Pancreas (tissue), 10 donors: ENCODE results near the gene CD4. TPM values are rescaled to one million over a fixed set of nuclear protein-coding genes. Genes with fewer than 3 reads are reported as not detected.

Experiments
- ATAC-seq, 4 donors: fragments of 200-7000 bp; cut with Tn5 transposase; one replicate each; pipeline versions ENCODE4 v1.8.0 to v1.9.1; 2020; ENCODE audit warnings: mild to moderate bottlenecking in 4 of 4, moderate library complexity in 4 of 4
- DNase-seq, 6 donors: peaks; one replicate each; pipeline ENCODE4 v3.0.0-alpha.2; 2020
- FAIRE-seq: peaks from 2 replicates; lab custom pipeline; 2012; peaks lifted over from hg19 to GRCh38; lab: Jason Lieb, UNC
- H3K27ac ChIP-seq, 4 donors: fragments of 200-600 bp; sonication (generic); 1 replicate in 3 of 4; 2 replicates in 1 of 4; pipeline versions ENCODE4 v1.5.0 to v1.8.0; 2020
- H3K27me3 ChIP-seq, 4 donors: fragments of 200-600 bp; one replicate each; pipeline ENCODE4 v1.8.0; 2021
- H3K36me3 ChIP-seq, 3 donors: fragments of 200-600 bp; sonication (generic) in 1 of 3; one replicate each; pipeline versions ENCODE4 v1.5.0 to v1.8.0; 2020 to 2021
- H3K4me1 ChIP-seq, 3 donors: fragments of 200-600 bp; one replicate each; pipeline ENCODE4 v1.8.0; 2021
- H3K4me3 ChIP-seq, 4 donors: fragments of 200-600 bp; sonication (generic) in 2 of 4; one replicate each; pipeline versions ENCODE4 v1.5.0 to v1.8.0; 2020 to 2021
- H3K9me3 ChIP-seq, 4 donors: fragments of 200-600 bp; one replicate each; pipeline ENCODE4 v1.8.0; 2021
- WGBS, 2 donors: extraction: QIAGEN DNeasy Blood & Tissue Kit; methylation state at CpG; one replicate each; pipeline ENCODE4 v1.1.7; 2013; 5-methylcytosine and 5-hydroxymethylcytosine counted together
- intact Hi-C, 3 donors: fragments of 100-400 bp; cut with DNase I; formaldehyde crosslinking; loops; one replicate each; pipeline versions ENCODE4 v1.11.1 to v1.14.2; 2022
- polyA plus RNA-seq, 2 donors: library from polyadenylated mRNA; stranded (reverse); fragments of 200-250 nt; gene quantifications; one replicate each; pipeline ENCODE4 v1.2.3, GENCODE V29; 2013
- total RNA-seq, 6 donors: library from RNA; stranded (reverse); fragmentation: NEBNext Ultra II Directional in 4 of 6; extraction: Animal tissue kit (Norgen Biotek cat#: 25700) in 4 of 6; gene quantifications; one replicate each; pipeline versions ENCODE4 v1.2.1 to v1.2.4, GENCODE V29; 2021 to 2023
- TF ChIP-seq, protein P1 (sequence below), 4 donors: fragments of 200-600 bp; sonication (generic) in 3 of 4; IDR thresholded peaks; one replicate each; pipeline versions ENCODE4 v1.5.0 to v1.8.0; 2021; ENCODE audit warnings: antibody characterized with exemption in 4 of 4
- donor health status: healthy with polysubstance abuse.
- donor health status: DM: no; HTN: no; CAD: no; lungs with moderate emphysema.
- donor health status: DM: no; HTN: no; CAD: no.
- donor health status: control.
- donor health status: control.
- donor health status: Bipolar disorder and iron deficiency.
- donor health status: DM: yes; HTN: yes; CAD: no.
- donor health status: DM: no; HTN: no; CAD: no.
- donor health status: DM: no; HTN: no; CAD: no.
- donor health status: DM: yes; HTN: yes; CAD: no.

Gene CD4
- total and polyA plus RNA-seq, 8 donors = 1.2 to 19.9 (median 2.1) TPM

DNA sequence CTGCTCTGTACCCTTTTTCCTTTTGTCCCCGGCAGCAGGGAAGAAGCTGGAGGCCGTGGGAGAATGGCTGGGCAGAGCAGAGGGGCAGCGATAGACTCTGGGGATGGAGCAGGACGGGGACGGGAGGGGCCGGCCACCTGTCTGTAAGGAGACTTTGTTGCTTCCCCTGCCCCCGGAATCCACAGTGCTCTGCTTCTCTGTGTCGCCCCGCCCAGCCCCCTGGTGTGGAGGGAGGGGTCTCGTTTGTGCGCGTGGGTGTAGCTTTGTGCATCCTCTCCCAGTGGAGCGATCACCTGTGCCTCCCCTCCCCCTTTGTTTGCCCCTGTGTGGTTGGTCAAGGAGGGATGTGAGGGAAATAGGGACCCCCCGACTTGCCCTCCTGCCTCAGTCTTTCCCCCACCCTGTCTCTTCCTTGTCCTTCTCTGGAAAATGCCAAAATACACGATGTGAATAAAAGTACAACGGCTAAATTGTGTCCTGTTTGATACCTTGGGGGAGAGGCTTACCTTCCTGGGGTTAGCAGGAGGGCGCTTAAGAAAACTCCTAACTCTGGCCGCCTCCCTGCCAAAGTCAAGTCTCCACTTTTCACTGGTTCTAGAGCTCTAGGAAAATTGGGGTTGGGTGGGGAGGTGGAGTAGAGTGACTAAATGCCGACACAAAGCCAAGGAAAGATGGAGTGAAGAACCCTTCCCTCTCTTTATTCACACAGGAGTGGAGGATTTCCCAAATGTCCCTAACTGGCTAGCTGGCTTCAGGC lies 77.0 kb downstream of the CD4 start:
- 73 to 75% methylated on average over 18 to 19 of the region's 19 CpGs for WGBS, 2 donors
- TF ChIP-seq, protein P1, sequence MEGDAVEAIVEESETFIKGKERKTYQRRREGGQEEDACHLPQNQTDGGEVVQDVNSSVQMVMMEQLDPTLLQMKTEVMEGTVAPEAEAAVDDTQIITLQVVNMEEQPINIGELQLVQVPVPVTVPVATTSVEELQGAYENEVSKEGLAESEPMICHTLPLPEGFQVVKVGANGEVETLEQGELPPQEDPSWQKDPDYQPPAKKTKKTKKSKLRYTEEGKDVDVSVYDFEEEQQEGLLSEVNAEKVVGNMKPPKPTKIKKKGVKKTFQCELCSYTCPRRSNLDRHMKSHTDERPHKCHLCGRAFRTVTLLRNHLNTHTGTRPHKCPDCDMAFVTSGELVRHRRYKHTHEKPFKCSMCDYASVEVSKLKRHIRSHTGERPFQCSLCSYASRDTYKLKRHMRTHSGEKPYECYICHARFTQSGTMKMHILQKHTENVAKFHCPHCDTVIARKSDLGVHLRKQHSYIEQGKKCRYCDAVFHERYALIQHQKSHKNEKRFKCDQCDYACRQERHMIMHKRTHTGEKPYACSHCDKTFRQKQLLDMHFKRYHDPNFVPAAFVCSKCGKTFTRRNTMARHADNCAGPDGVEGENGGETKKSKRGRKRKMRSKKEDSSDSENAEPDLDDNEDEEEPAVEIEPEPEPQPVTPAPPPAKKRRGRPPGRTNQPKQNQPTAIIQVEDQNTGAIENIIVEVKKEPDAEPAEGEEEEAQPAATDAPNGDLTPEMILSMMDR (IDR thresholded peaks at IDR 0.05) = no peak

DNA sequence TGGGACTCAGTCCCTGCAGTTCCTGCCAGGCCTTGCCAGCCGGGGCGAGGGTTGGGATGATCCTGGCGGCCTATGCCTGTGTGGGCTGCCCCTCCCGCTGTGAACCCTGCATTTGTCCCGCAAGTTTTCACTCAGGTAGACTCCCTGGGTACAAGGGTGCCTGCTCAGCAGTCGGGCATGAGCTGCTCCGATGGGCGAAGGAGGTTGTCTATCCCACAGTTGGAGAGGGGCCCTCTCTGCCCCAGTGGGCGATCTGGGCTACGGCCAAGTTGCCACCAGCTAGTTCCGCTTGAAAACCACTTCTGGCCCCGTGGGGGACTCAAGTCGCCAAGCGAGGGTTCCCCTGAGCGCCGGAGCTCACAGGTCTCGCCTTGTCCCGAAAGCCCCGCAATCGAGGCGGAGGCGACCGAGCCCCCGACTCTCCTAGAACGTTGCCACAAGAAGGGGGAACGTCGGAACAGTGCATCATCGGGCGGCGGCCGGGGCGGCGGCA lies 77.6 kb downstream of the CD4 start:
- Histone ChIP-seq H3K27me3 (no peaks in the 10 kb centered on the region), H3K4me3 (peak overlapping the region; percentile 91 to 100 (median 98)), H3K9me3 (no peaks in the 10 kb centered on the region), H3K27ac (peak overlapping the region; percentile 82 to 99 (median 92)), H3K4me1 (peaks cover 6 to 25% (median 14%) of the 10 kb centered on the region in 3 donors), H3K36me3 (peaks cover 0 to 13% (median 0%) of the 10 kb centered on the region in 3 donors)
- intact Hi-C loops = no loop called here
- FAIRE-seq = no peak
- WGBS, 2 donors = 1 to 2% methylated on average over 33 of the region's 33 CpGs
- DNase-seq = peak in 1 of 6 donors; percentile 37
- ATAC-seq = peak; percentile 4 to 22 (median 9)
- TF ChIP-seq, protein P1 (IDR thresholded peaks at IDR 0.05) = no peak

More for the DNA sequence above, 77.0 kb downstream of the CD4 start:
- intact Hi-C loops = no loop called here
- Histone ChIP-seq H3K27me3 (no peaks in the 10 kb centered on the region), H3K4me3 (peak overlapping the region in 2 of 4 donors; percentile 100), H3K36me3 (peaks cover 0 to 18% (median 0%) of the 10 kb centered on the region in 3 donors), H3K4me1 (peaks cover 0 to 19% (median 14%) of the 10 kb centered on the region in 3 donors), H3K9me3 (no peaks in the 10 kb centered on the region), H3K27ac (peak overlapping the region in 3 of 4 donors; percentile 90 to 99 (median 95))
- FAIRE-seq (no peak), DNase-seq (peak in 2 of 6 donors; percentile 57 to 78), ATAC-seq (no peak)

DNA sequence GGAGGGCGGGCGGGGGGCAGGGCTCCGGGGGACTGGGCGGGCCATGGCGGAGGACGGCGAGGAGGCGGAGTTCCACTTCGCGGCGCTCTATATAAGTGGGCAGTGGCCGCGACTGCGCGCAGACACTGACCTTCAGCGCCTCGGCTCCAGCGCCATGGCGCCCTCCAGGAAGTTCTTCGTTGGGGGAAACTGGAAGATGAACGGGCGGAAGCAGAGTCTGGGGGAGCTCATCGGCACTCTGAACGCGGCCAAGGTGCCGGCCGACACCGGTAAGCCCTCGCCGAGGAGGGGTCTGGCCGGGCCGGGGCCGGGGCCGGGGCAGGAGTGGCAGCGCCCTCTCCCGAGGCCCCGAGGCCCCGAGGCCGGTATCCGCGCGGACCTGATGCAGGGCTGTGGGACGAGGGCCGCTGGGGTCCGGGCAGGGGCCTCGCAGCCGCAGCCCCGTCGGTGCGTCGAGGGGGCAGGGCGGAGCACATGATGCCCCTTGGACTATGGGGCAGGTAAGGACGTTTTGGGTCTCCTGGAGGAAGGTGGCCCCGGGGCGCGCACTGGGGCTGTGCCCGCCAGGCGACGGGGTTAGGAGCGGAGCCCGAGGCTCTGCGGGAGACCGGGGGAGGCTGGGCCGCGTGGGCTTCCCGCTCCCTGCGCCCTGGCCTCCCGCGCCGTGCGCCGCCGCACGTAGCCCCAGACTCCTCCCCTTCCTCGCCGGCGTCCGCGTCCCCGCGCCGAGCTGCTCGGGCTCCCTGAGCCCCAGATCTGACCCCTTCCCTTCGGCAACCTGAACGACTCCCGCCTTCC lies 78.3 kb downstream of the CD4 start, which contains the start of gene TPI1:
TPI1 (plus strand) TSS at position 119 of the 798 bp plus-strand sequence; CDS start at position 155, 36 bp downstream.
- Histone ChIP-seq H3K27me3 (no peaks in the 10 kb centered on the region), H3K36me3 (peaks cover 0 to 13% (median 0%) of the 10 kb centered on the region in 3 donors), H3K9me3 (no peaks in the 10 kb centered on the region), H3K4me1 (peaks cover 9 to 27% (median 14%) of the 10 kb centered on the region in 3 donors), H3K4me3 (peak within 1 kb of the TSS; percentile 91 to 100 (median 98)), H3K27ac (peak within 1 kb of the TSS; percentile 82 to 99 (median 92))
- TF ChIP-seq, protein P1 (IDR thresholded peaks at IDR 0.05) = no peak
- DNase-seq = peak; percentile 80 to 94 (median 89)
- FAIRE-seq = no peak
- intact Hi-C loops = no loop called here
- WGBS, 2 donors = 0% methylated on average over 53 to 86 of the region's 86 CpGs
- ATAC-seq = peak; percentile 86 to 90 (median 88)

DNA sequence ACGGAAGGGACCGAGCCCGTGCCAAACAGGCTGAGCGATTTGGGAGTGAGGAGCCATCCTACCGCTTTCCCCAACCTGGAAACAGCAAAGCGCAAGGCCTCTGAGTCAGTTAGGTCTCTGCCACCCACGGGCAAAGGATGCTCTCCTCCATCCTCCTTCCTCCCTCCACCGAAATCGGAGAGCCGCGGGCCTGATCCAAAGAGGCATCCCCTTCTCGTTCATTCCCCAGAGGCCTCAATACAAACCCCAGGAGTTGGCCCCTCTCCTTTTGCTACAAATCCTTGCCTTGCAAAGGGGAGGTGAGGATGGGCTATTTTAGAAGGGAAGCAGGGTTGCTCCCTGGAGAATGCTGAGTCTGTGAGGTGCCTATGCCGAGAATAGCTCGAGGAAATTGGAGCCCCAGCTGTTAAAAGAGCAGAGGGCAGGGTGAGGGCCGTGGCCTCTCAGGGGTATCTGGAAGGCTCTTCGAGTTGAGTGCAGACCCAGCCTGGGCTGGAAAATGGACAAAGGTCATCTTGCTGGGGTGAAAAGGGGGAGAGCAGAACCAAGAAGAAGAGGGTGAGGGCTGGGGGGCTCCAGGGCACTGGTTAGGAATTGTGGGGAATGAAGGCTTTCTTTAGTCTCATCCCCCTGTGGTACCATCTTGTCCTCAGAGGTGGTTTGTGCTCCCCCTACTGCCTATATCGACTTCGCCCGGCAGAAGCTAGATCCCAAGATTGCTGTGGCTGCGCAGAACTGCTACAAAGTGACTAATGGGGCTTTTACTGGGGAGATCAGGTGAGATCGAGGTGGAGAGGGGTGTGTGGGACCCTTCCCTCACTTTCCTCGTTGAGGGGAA lies 79.1 kb downstream of the CD4 start:
- peaks cover 0 to 11% (median 0%) of the 10 kb centered on the region in 3 donors for H3K36me3 ChIP-seq
- no peak for FAIRE-seq

More for the DNA sequence above, 79.1 kb downstream of the CD4 start:
- no peaks in the 10 kb centered on the region for H3K27me3 ChIP-seq
- no peaks in the 10 kb centered on the region for H3K9me3 ChIP-seq
- peak in 3 of 4 donors; percentile 0 to 1 (median 0) for ATAC-seq
- peak overlapping the region; percentile 82 to 99 (median 92) for H3K27ac ChIP-seq
- TF ChIP-seq, protein P1 (IDR thresholded peaks at IDR 0.05) = no peak
- DNase-seq = peak in 1 of 6 donors; percentile 37
- H3K4me1 ChIP-seq = peaks cover 9 to 27% (median 14%) of the 10 kb centered on the region in 3 donors
- H3K4me3 ChIP-seq = peak overlapping the region; percentile 91 to 100 (median 98)
- whole genome bisulfite sequencing, 2 donors = 7 to 10% methylated on average over 20 to 22 of the region's 22 CpGs
- intact Hi-C loops = no loop called here
